Kidney glomerular epithelial cell (primary cell): ENCODE measurements around the gene DENND4C.
A peak's percentile ranks its signal among the peaks of the same experiment; 100 is the strongest.
"Not testable (repeated sequence)": the region's sequence is repeated elsewhere in the genome, so short reads cannot be mapped to it uniquely, and the experiment has no call there.

Source experiments
- DNase-seq: peaks from one replicate; lab custom pipeline; 2025; lab: John Stamatoyannopoulos, UW

Gene DENND4C

GRCh38 chr9:19230355-19231125, at the start of gene DENND4C:
Gene DENND4C, plus strand, starts transcription at chr9:19230693. Its CDS starts 45,482 bp downstream, at chr9:19276175.
- peak; percentile 87 for DNase-seq

GRCh38 chr9:19180991-19181390, 49.5 kb upstream of the DENND4C start:
- no peak for DNase-seq

- no peak for DNase-seq
These were observed 48.9 kb upstream of the DENND4C start for GRCh38 chr9:19181561-19181960.

- DNase-seq, result peak; percentile 90
These were observed 46.2 kb upstream of the DENND4C start for GRCh38 chr9:19184144-19184917.

GRCh38 chr9:19185191-19185590, 45.3 kb upstream of the DENND4C start:
- DNase-seq, result peak; percentile 22

GRCh38 chr9:19186232-19186631, 44.3 kb upstream of the DENND4C start:
- DNase-seq, result no peak

GRCh38 chr9:19188771-19189170, 41.7 kb upstream of the DENND4C start:
- DNase-seq, result no peak

- DNase-seq, result no peak
These were observed 38.1 kb upstream of the DENND4C start for GRCh38 chr9:19192202-19193028.

GRCh38 chr9:19193029-19193324, 37.5 kb upstream of the DENND4C start:
- no peak for DNase-seq

GRCh38 chr9:19193358-19193973, 37.0 kb upstream of the DENND4C start:
- not testable (repeated sequence) for DNase-seq

- DNase-seq, result no peak
These were observed 32.1 kb upstream of the DENND4C start for GRCh38 chr9:19198406-19198805.

- DNase-seq, result no peak
These were observed 31.5 kb upstream of the DENND4C start for GRCh38 chr9:19199012-19199411.

GRCh38 chr9:19200229-19200628, 30.3 kb upstream of the DENND4C start:
- DNase-seq, result no peak

GRCh38 chr9:19201899-19202891, 28.3 kb upstream of the DENND4C start:
- no peak for DNase-seq

GRCh38 chr9:19203058-19203457, 27.4 kb upstream of the DENND4C start:
- no peak for DNase-seq

GRCh38 chr9:19208653-19209052, 21.8 kb upstream of the DENND4C start:
- no peak for DNase-seq

GRCh38 chr9:19209188-19209587, 21.3 kb upstream of the DENND4C start:
- no peak for DNase-seq

- no peak for DNase-seq
These were observed 16.7 kb upstream of the DENND4C start for GRCh38 chr9:19213823-19214222.

- no peak for DNase-seq
These were observed 14.0 kb upstream of the DENND4C start for GRCh38 chr9:19216466-19216865.

- no peak for DNase-seq
These were observed 9.2 kb upstream of the DENND4C start for GRCh38 chr9:19221326-19221725.

- DNase-seq, result no peak
These were observed 6.8 kb upstream of the DENND4C start for GRCh38 chr9:19223724-19224123.
